GM19372 (cell line): Measurements from ENCODE around the gene ZBTB32.
"Not testable (repeated sequence)": the region's sequence is repeated elsewhere in the genome, so short reads cannot be mapped to it uniquely, and the experiment has no call there.

Experiments
- ATAC-seq: cut with Tn5 transposase; IDR thresholded peaks from one replicate; pipeline ENCODE4 v1.9.1; 2021; ENCODE audit warnings: mild to moderate bottlenecking, low read depth, moderate library complexity; ENCODE audit not compliant: unreplicated experiment

ZBTB32 gene

GRCh38 chr19:35718345-35719041 is 14.1 kb downstream of the ZBTB32 start:
- no peak for ATAC-seq

- no peak for ATAC-seq
Observed at GRCh38 chr19:35719402-35720162, 15.2 kb downstream of the ZBTB32 start.

GRCh38 chr19:35720163-35720524 is 15.8 kb downstream of the ZBTB32 start:
- ATAC-seq: no peak

DNA sequence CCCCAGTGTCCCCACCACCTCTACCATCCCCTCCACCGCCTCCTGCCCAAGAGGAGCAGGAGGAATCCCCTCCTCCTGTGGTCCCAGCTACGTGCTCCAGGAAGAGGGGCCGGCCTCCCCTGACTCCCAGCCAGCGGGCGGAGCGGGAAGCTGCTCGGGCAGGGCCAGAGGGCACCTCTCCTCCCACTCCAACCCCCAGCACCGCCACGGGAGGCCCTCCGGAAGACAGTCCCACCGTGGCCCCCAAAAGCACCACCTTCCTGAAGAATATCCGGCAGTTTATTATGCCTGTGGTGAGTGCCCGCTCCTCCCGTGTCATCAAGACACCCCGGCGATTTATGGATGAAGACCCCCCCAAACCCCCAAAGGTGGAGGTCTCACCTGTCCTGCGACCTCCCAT is 16.3 kb downstream of the ZBTB32 start:
- ATAC-seq: no peak

DNA sequence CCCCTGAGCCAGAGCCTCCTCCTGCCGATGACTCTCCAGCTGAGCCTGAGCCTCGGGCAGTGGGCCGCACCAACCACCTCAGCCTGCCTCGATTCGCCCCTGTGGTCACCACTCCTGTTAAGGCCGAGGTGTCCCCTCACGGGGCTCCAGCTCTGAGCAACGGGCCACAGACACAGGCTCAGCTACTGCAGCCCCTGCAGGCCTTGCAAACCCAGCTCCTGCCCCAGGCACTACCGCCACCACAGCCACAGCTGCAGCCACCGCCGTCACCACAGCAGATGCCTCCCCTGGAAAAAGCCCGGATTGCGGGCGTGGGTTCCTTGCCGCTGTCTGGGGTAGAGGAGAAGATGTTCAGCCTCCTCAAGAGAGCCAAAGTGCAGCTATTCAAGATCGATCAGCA is 17.0 kb downstream of the ZBTB32 start:
- ATAC-seq: no peak

GRCh38 chr19:35722461-35722860 is 18.1 kb downstream of the ZBTB32 start:
- no peak for ATAC-seq

DNA sequence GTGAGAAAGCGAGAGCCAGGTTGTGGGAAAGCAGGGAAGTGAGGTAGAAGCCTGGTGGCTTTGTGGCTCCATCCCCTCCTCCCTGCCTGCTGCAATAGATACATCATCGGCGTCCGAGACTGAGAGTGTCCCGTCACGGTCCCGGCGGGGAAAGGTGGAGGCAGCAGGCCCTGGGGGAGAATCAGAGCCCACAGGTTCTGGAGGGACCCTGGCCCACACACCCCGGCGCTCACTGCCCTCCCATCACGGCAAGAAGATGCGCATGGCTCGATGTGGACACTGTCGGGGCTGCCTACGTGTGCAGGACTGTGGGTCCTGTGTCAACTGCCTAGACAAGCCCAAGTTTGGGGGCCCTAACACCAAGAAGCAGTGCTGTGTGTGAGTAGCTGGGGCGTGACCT is 18.5 kb downstream of the ZBTB32 start:
- no peak for ATAC-seq

DNA sequence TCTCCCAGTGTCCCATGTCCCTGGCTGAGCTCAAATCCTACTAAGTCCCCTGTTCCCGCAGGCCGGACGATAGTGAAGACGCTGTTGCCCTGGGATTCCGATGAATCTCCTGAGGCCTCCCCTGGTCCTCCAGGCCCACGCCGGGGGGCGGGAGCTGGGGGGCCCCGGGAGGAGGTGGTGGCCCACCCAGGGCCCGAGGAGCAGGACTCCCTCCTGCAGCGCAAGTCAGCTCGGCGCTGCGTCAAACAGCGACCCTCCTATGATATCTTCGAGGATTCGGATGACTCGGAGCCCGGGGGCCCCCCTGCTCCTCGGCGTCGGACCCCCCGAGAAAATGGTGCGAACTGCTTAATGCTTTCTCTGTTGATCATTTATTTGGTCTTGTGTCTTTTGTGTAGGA is 19.3 kb downstream of the ZBTB32 start:
- ATAC-seq: no peak

- not testable (repeated sequence) for ATAC-seq
Observed at GRCh38 chr19:35724132-35724531, 19.8 kb downstream of the ZBTB32 start.

- no peak for ATAC-seq
Observed at GRCh38 chr19:35724560-35724959, 20.2 kb downstream of the ZBTB32 start.

DNA sequence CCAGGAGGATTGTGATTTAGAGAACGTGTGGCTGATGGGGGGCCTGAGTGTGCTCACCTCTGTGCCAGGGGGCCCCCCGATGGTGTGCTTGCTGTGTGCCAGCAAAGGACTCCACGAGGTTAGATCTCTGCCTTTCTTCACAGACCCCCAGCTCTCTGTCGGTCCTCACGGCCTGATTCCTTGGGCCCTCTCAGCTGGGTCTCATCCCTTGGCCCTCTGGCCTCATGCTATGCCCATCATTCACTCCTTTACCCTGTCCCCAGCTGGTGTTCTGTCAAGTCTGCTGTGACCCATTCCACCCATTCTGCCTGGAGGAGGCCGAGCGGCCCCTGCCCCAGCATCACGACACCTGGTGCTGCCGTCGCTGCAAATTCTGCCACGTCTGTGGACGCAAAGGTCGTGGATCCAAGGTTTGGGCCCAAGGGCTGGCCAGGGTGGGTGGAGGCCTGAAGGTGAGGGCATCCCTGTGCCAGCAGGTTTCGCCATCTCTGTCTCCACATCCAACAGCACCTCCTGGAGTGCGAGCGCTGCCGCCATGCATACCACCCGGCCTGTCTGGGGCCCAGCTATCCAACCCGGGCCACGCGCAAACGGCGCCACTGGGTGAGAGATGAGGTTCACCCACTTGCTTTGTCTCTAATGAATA is 21.0 kb downstream of the ZBTB32 start:
- ATAC-seq: no peak

DNA sequence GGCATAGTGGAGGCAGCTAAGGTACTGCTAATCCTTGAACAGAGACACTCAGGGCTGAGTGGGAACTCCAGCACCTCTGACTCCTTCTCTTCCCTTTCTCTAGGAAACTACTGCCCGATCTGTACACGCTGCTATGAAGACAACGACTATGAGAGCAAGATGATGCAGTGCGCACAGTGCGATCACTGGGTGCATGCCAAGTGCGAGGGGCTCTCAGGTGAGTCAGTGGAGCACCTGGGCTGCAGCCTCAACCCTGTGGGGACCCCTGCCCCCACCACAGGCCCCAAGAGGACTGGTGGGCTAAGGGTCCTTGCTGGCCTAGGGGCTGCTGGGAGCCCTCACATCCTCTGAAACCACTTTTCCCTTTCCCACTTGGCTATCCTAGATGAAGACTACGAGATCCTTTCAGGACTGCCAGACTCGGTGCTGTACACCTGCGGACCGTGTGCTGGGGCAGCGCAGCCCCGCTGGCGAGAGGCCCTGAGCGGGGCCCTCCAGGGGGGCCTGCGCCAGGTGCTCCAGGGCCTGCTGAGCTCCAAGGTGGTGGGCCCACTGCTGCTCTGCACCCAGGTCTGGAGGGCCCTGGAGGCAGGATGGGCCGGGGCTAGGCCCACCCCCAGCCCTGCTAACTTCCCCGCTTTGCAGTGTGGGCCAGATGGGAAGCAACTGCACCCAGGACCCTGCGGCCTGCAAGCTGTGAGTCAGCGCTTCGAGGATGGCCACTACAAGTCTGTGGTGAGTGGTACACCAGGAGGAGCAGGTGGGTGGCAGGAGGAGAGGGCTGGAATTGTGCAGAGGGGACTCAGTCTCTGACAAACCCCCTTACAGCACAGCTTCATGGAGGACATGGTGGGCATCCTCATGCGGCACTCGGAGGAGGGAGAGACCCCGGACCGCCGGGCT is 22.9 kb downstream of the ZBTB32 start:
- ATAC-seq: no peak

DNA sequence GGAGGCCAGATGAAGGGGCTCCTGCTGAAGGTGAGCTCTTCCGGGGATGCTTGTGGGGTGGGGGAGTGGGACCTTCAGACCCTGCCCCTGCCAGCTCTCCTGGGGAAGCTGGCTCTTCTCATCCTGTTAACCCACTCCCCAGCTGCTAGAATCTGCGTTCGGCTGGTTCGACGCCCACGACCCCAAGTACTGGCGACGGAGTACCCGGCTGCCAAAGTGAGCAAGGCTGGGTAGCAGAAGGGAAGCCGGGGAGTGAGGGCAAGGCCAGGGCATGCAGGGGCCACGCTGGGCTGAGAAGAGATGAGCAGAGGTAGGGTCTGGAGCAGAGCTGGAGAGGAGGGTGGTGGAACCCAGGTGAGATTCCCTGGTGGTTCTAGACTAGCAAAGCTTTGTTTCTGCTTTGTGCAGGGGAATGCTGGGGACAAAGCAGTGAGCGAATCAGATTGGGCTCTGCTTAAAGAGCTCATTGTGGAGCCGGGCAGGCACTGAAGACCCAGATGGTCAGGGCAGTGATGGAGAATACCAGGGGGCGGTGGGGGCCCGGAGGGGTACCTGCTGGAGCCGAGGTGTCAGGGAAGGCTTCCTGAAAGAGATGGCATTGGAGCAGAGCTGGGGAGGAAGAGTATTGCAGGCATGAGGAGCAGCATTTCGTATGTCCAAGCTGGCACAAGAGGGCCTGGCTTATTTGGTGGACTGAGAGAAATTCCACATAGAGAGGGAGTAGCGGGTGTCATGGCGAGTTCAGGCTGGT is 23.8 kb downstream of the ZBTB32 start:
- ATAC-seq: no peak

DNA sequence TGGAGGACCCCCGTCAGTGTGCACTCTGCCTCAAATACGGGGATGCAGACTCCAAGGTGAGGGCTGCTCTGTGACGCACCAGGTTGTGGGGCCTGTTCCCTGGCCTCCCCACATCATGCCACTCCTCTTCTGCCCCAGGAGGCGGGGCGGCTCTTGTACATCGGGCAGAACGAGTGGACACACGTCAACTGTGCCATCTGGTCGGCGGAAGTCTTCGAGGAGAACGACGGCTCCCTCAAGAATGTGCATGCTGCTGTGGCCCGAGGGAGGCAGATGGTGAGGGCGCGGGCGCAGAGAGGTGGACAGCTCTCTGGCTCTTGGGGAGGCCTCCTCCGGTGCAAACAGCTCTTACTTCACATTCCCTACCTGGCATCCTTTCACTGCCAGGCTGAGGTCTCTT is 24.7 kb downstream of the ZBTB32 start:
- no peak for ATAC-seq

DNA sequence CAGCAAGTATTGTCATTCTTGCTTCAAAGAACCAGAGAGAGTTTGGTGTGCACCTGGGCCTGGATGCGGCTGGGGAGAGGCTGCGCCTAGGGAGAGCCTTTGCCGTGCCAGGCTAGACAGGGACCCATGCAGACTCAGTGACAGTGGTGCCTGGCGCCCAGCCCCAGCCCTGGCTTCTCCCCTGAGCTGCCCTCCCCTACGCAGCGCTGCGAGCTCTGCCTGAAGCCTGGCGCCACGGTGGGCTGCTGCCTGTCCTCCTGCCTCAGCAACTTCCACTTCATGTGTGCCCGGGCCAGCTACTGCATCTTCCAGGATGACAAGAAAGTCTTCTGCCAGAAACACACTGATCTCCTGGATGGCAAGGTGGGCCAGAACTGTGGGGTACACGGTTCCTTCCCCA is 25.4 kb downstream of the ZBTB32 start:
- no peak for ATAC-seq

DNA sequence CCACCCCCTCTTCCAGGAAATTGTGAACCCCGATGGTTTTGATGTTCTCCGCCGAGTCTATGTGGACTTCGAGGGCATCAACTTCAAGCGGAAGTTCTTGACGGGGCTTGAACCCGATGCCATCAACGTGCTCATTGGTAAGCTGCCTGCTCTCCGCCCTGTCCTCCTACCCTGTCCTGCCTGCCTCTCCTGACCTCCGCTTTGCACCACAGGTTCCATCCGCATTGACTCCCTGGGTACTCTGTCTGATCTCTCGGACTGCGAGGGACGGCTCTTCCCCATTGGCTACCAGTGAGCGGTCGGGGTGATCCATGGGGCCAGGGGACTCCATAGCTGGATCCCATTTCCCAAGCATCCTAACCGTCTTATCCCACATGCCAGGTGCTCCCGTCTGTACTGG is 26.0 kb downstream of the ZBTB32 start:
- no peak for ATAC-seq

- ATAC-seq: no peak
Observed at GRCh38 chr19:35731353-35731752, 27.0 kb downstream of the ZBTB32 start.

- no peak for ATAC-seq
Observed at GRCh38 chr19:35731779-35732405, 27.5 kb downstream of the ZBTB32 start.

DNA sequence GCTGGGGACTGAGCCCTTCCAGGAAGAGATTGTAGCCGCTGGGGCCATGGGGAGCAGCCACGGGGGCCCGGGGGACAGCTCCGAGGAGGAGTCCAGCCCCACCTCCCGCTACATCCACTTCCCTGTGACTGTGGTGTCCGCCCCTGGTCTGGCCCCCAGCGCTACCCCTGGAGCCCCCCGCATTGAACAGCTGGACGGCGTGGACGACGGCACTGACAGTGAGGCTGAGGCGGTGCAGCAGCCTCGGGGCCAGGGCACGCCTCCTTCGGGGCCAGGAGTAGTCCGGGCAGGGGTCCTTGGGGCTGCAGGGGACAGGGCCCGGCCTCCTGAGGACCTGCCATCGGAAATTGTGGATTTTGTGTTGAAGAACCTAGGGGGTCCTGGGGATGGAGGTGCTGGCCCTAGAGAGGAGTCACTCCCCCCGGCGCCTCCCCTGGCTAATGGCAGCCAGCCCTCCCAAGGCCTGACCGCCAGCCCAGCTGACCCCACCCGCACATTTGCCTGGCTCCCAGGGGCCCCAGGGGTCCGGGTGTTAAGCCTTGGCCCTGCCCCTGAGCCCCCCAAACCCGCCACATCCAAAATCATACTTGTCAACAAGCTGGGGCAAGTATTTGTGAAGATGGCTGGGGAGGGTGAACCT is 28.3 kb downstream of the ZBTB32 start:
- no peak for ATAC-seq
